GM23248 (cell line): ENCODE results near the gene EIPR1.

Experiments
- EZH2 ChIP-seq: fragments of 200-600 bp; sonication (generic); IDR thresholded peaks from 2 replicates; pipeline ENCODE4 v1.6.1; 2018; ENCODE audit warnings: antibody characterized with exemption, mild to moderate bottlenecking; ENCODE audit not compliant: insufficient read depth, poor library complexity, severe bottlenecking
- EZH2phosphoT487 ChIP-seq: fragments of 200-600 bp; sonication (generic); IDR thresholded peaks from 2 replicates; pipeline ENCODE4 v1.6.1; 2018; ENCODE audit warnings: antibody characterized with exemption, moderate library complexity, mild to moderate bottlenecking, low read depth; ENCODE audit not compliant: insufficient read depth

DNA sequence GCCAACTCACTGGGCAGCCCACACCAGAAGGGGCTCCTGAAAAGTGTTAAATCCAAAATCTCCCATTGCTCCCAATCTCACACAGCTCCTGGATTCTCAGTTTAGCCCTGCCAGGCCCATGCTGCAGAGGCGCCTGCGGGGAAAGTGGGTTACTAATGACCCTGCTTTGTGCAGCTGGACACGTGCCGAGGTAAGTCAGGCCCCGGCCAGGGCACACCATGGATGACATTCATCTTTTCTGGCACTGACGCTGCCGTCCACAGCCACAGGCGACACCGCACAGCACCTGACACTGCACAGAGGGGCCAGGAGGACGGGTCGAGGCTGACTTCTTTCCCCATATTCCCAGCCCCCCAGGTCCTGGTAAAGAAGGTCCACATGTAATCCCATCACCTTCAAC, 193.5 kb downstream of the EIPR1 start:
- TF ChIP-seq EZH2 (no peak), EZH2phosphoT487 (no peak)
